GM10248 (cell line): ENCODE results near the gene KCND3.

ENCODE experiments used
- CTCF ChIA-PET: fragments of 300-600 bp; sonication (Branson Sonifier 250); formaldehyde crosslinking; extraction: SDS; loops from one replicate; lab custom pipeline; 2021; ENCODE audit warnings: antibody characterized with exemption; lab: Yijun Ruan, JAX
- POLR2A ChIA-PET: fragments of 350-650 bp; sonication (Branson Sonifier 250); formaldehyde crosslinking; extraction: SDS; loops from one replicate; lab custom pipeline; 2020; ENCODE audit warnings: antibody characterized with exemption; lab: Yijun Ruan, JAX
- DNase-seq: peaks from one replicate; pipeline ENCODE4 v3.0.0; 2012; ENCODE audit errors: extremely low spot score
- TF ChIP-seq, protein P1 (sequence below): IDR thresholded peaks from 2 replicates; pipeline ENCODE4 v1.5.1; 2012; ENCODE audit warnings: mild to moderate bottlenecking, low read depth; ENCODE audit errors: extremely low read depth, missing control alignments, control extremely low read depth

The KCND3 gene

DNA sequence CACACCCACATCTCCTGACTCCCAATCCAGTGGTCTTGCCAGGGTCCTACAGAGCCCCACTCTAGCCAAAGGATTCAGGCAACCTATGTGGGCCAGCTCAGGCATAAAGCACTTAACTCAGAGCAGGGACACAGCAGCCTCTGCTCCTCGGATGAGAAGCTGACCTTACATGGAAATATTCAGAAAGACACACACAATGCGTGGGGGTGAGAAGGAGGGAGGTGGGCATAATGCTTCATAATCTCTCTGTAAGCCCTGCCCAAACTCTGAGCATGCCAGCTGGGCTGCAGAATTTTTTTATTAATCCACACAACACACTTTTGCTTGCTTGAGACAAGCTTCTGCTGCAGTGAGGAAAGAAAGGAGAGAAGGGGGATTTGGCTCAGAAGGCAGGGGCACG lies 21.6 kb downstream of the KCND3 start:
- DNase-seq = no peak
- TF ChIP-seq, protein P1, sequence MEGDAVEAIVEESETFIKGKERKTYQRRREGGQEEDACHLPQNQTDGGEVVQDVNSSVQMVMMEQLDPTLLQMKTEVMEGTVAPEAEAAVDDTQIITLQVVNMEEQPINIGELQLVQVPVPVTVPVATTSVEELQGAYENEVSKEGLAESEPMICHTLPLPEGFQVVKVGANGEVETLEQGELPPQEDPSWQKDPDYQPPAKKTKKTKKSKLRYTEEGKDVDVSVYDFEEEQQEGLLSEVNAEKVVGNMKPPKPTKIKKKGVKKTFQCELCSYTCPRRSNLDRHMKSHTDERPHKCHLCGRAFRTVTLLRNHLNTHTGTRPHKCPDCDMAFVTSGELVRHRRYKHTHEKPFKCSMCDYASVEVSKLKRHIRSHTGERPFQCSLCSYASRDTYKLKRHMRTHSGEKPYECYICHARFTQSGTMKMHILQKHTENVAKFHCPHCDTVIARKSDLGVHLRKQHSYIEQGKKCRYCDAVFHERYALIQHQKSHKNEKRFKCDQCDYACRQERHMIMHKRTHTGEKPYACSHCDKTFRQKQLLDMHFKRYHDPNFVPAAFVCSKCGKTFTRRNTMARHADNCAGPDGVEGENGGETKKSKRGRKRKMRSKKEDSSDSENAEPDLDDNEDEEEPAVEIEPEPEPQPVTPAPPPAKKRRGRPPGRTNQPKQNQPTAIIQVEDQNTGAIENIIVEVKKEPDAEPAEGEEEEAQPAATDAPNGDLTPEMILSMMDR = no peak
- POLR2A ChIA-PET = no interaction called here
- CTCF ChIA-PET = interaction anchor here (1.5 kb wide), 1 partner anchor 15 kb away, joined by 4 read pairs; no protein-coding TSS in a partner anchor

DNA sequence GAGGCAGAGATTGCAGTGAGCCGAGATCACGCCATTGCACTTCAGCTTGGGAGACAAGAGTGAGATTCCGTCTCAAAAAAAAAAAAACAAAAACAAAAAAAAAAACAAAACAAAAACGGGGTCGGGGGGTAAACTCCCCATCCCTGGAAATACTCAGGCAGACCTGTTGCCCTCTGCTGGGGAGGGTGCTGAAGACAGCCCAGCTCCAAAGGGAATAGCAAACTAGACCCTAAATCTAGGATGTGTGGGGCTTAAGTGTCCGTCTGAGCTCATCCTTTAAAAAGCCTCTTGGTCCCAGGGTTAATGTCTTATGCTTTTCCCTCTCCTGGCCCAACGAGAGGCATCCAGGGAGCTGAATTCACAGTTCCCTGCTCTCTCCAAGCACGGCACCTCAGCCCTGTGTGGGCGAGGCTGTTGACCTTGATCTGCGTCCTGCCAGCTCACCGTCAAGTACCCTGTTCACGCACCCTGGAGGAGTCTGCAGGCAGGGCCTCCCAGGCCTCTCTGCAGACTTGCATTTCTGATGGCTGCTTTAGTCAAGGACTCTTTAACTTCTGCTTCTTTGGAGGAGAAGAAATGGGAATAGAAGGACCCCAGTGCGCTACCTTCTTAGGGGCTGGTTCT lies 22.3 kb downstream of the KCND3 start:
- no peak for DNase-seq
- CTCF ChIA-PET = interaction anchor here (1.5 kb wide), 1 partner anchor 15 kb away, joined by 4 read pairs; no protein-coding TSS in a partner anchor
- TF ChIP-seq, protein P1 = no peak
- POLR2A ChIA-PET = no interaction called here

DNA sequence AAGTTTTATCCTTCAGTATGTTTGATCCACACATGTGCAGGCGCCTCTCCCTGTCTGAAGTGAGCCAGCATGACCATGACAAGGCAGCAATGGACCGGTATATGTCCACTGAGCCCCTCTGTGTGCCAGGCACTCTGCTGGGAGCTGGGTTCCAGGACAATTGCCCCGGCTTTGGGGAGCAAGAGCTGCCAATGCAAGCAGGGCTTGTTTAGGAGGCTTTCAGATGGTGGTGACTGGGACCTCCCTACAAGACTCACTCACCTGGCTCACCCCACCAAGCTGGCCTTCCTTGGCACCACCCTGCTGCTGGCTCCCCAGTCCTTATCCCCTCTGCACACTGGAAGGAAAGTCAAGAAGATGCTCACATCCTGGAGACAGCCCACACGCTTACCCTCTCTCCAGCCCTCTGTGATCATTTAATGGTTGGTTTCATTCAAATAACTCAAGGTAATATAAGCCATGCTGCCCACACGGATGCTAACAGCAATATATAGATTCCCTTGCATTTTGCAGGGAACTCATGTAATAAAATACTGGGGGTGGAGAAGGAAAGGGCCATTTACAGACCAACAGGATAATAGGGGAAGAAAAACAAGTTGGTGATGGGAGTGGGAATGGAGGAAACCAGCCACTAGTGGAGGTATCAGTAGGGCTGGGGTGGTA lies 23.6 kb downstream of the KCND3 start:
- ChIA-PET POLR2A (no interaction called here), CTCF (no interaction called here)
- no peak for DNase-seq

DNA sequence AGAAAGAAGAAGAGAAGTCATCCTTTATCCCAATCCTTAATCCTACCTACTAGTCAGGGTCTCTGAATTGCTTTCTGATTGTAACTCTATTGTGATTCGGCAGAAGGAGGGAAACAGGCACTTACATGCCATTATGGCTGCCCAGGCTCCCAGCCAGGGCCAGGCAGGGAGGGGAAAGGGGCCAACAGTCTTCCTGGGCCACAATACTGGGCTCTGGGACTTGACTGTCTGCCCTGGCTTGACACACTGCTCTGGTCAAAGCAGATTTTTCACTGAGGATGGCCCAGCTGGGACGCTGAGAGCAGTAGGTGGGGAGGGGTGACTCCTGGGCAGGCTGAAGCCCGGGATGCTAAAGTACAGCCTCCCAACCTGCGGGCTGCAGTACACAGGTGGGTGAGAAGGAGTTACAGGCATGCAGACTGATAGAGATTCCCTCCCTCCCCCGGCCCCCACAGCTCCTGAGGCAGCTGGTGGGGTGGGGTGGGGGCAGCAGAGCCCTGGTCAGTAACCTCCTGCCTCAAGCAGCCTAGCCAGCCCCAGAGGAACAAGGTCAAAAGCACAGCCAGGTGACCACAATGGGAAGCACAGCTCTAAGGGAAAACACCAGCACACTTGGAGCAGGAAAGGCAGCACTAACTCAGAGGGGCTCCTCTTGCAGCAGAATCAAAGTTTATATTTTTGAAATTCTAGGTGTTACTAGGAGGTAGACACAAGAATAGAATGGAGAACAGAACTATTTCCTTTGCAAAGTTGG lies 25.3 kb downstream of the KCND3 start:
- TF ChIP-seq, protein P1 = no peak
- ChIA-PET CTCF (interaction anchor here (1.3 kb wide), 1 partner anchor 8 kb away, joined by 4 read pairs; no protein-coding TSS in a partner anchor), POLR2A (no interaction called here)
- DNase-seq = no peak

More for the DNA sequence above, 23.6 kb downstream of the KCND3 start:
- TF ChIP-seq, protein P1 = no peak

- TF ChIP-seq, protein P1 = no peak
- ChIA-PET POLR2A (no interaction called here), CTCF (interaction anchor here (1.4 kb wide), 1 partner anchor 11 kb away, joined by 4 read pairs; no protein-coding TSS in a partner anchor)
- DNase-seq = no peak
Measured at GRCh38 chr1:111961773-111962565, 27.5 kb downstream of the KCND3 start.
